GM12872 (cell line): ENCODE results near the gene SPACA9.

Experiments
- TF ChIP-seq, protein P1 (sequence below): IDR thresholded peaks from 3 replicates; pipeline ENCODE4 v1.5.1; 2011; ENCODE audit warnings: low read depth, mild to moderate bottlenecking, low read length, moderate library complexity; ENCODE audit not compliant: insufficient read depth

SPACA9 gene

GRCh38 chr9:132894862-132895835 is 16.5 kb downstream of the SPACA9 start:
- TF ChIP-seq, protein P1, sequence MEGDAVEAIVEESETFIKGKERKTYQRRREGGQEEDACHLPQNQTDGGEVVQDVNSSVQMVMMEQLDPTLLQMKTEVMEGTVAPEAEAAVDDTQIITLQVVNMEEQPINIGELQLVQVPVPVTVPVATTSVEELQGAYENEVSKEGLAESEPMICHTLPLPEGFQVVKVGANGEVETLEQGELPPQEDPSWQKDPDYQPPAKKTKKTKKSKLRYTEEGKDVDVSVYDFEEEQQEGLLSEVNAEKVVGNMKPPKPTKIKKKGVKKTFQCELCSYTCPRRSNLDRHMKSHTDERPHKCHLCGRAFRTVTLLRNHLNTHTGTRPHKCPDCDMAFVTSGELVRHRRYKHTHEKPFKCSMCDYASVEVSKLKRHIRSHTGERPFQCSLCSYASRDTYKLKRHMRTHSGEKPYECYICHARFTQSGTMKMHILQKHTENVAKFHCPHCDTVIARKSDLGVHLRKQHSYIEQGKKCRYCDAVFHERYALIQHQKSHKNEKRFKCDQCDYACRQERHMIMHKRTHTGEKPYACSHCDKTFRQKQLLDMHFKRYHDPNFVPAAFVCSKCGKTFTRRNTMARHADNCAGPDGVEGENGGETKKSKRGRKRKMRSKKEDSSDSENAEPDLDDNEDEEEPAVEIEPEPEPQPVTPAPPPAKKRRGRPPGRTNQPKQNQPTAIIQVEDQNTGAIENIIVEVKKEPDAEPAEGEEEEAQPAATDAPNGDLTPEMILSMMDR, result no peak

DNA sequence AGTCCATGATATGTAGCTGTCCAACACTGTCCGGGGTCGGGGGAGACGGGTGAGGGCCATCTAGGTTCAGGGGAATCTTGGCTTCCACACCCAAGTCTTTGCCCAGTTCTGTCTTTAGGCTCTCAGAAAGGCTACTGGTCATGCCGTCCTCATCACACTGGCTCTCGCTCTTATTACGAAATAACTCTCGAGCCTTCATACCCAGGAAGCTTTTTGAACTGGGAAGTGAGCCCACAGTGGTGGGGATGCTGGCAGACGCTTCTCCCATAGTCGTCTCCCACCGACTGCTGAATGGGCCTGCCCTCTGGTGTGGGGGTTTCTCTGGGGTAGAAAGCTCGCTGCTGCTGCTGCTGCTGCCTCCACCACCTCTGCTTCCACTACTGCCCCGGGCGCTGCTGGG is 17.6 kb downstream of the SPACA9 start:
- TF ChIP-seq, protein P1, result no peak

DNA sequence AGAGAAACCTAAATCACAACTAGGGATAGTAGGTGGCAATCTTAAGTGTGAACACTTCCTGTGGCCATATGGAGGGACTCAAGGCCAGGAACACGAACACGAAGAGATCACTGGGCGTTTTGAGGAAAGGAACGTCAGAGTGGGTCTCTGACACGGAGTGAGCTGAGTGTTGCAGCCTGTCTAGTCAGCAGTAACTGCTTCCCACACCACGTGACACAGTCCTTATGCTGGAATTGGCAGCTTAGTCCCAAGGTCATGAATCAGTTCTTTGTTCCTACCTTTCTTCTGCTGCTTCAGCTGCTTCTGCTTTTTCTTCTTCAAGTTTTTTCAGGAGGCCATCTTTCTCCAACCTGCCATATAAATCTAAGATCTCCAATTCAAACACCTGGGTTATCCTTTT is 18.2 kb downstream of the SPACA9 start:
- TF ChIP-seq, protein P1, result no peak

GRCh38 chr9:132898051-132898450 is 19.4 kb downstream of the SPACA9 start:
- TF ChIP-seq, protein P1, result no peak

GRCh38 chr9:132901858-132902831 is 23.4 kb downstream of the SPACA9 start:
- TF ChIP-seq, protein P1, result peak; percentile 88

GRCh38 chr9:132903574-132904492 is 25.1 kb downstream of the SPACA9 start:
- TF ChIP-seq, protein P1, result no peak
